Hepatocyte (in vitro differentiated cells): ENCODE data around the gene FAM222B.

ENCODE experiments used
- CTCF ChIP-seq: fragments of 200-600 bp; sonication (generic); IDR thresholded peaks from 2 replicates; pipeline ENCODE4 v1.5.1; 2016; ENCODE audit warnings: antibody characterized with exemption, mild to moderate bottlenecking; ENCODE audit not compliant: poor library complexity
- EZH2 ChIP-seq: fragments of 200-600 bp; sonication (generic); IDR thresholded peaks from 2 replicates; pipeline ENCODE4 v1.6.1; 2016; ENCODE audit warnings: antibody characterized with exemption, mild to moderate bottlenecking, borderline replicate concordance

- TF ChIP-seq EZH2, result no peak
- no peak for TF ChIP-seq CTCF
These were observed 118.0 kb downstream of the FAM222B start for GRCh38 chr17:28724500-28725165.
